B cell (primary cell): Measurements from ENCODE around the gene EPHA2. TPM values are rescaled to one million over a fixed set of nuclear protein-coding genes. Genes with fewer than 3 reads are reported as not detected.

Experiments used
- ATAC-seq: fragments of 200-7000 bp; cut with Tn5 transposase; one replicate; pipeline ENCODE4 v1.10.0; 2021; ENCODE audit warnings: low read depth, mild to moderate bottlenecking, moderate number of reproducible peaks, moderate library complexity
- CTCF ChIA-PET: fragments of 350-600 bp; sonication (Branson Sonifier 250); formaldehyde crosslinking; loops from one replicate; lab custom pipeline; 2021; ENCODE audit warnings: antibody characterized with exemption, inconsistent platforms; lab: Charles Lee
- POLR2A ChIA-PET: fragments of 350-600 bp; sonication (Branson Sonifier 250); formaldehyde crosslinking; loops from one replicate; lab custom pipeline; 2021; ENCODE audit warnings: antibody characterized with exemption; lab: Charles Lee
- DNase-seq: peaks from one replicate; pipeline ENCODE4 v3.0.0; 2013
- H2AFZ ChIP-seq: 2 replicates; pipeline ENCODE4 v1.6.1; 2012; ENCODE audit warnings: mild to moderate bottlenecking, low read depth, low read length; ENCODE audit not compliant: insufficient read depth, poor library complexity, severe bottlenecking
- H3K27ac ChIP-seq, 2 donors: 1 replicate in 1 of 2; 2 replicates in 1 of 2; pipeline ENCODE4 v1.5.1; 2012 to 2013; ENCODE audit warnings: low read length in 2 of 2, mild to moderate bottlenecking in 2 of 2, moderate library complexity in 1 of 2
- H3K27me3 ChIP-seq, 4 experiments: fragments of 200-600 bp in 1 of 4; sonication (generic) in 1 of 4; replicated peaks in 1 of 4; 1 replicate in 2 of 4; 2 replicates in 2 of 4; pipeline versions ENCODE4 v1.6.1 to v1.7.0; 2013 to 2016; ENCODE audit warnings: low read length in 3 of 4, mild to moderate bottlenecking in 2 of 4, mixed read lengths in 1 of 4, moderate library complexity in 1 of 4; ENCODE audit not compliant: insufficient read depth in 4 of 4, control insufficient read depth in 3 of 4; ENCODE audit errors: control extremely low read depth in 1 of 4
- H3K36me3 ChIP-seq, 2 experiments: replicated peaks in 1 of 2; 1 replicate in 1 of 2; 2 replicates in 1 of 2; pipeline versions ENCODE4 v1.6.1 to v1.7.1; 2013; ENCODE audit warnings: low read length in 1 of 2; ENCODE audit not compliant: insufficient read depth in 2 of 2, control insufficient read depth in 1 of 2; ENCODE audit errors: control extremely low read depth in 1 of 2, extremely low read depth in 1 of 2
- H3K4me1 ChIP-seq, 2 donors: fragments of 200-600 bp in 1 of 2; sonication (generic) in 1 of 2; 1 replicate in 1 of 2; 2 replicates in 1 of 2; pipeline versions ENCODE4 v1.5.1 to v1.6.1; 2013 to 2017; ENCODE audit warnings: low read length in 2 of 2; ENCODE audit not compliant: control insufficient read depth in 2 of 2, insufficient read depth in 2 of 2
- H3K4me2 ChIP-seq: replicated peaks from 2 replicates; pipeline ENCODE3; 2012; ENCODE audit warnings: mild to moderate bottlenecking, low read depth, low read length; ENCODE audit not compliant: poor library complexity, severe bottlenecking
- H3K4me3 ChIP-seq, 5 experiments: fragments of 200-600 bp in 1 of 5; sonication (generic) in 1 of 5; 1 replicate in 3 of 5; 2 replicates in 2 of 5; pipeline versions ENCODE4 v1.5.1 to v1.7.0; 2011 to 2016; ENCODE audit warnings: low read length in 4 of 5, mild to moderate bottlenecking in 4 of 5, low read depth in 2 of 5, control low read depth in 1 of 5, moderate library complexity in 1 of 5; ENCODE audit not compliant: insufficient read depth in 1 of 5; ENCODE audit errors: control extremely low read depth in 1 of 5, extremely low read depth in 1 of 5
- H3K79me2 ChIP-seq: fragments of 200-600 bp; sonication (generic); one replicate; pipeline ENCODE4 v1.6.0; 2016; ENCODE audit warnings: low read length; ENCODE audit not compliant: control insufficient read depth, insufficient read depth
- H3K9ac ChIP-seq: fragments of 200-600 bp; sonication (generic); 2 replicates; pipeline ENCODE4 v1.6.1; 2017; ENCODE audit warnings: mild to moderate bottlenecking, low read length, moderate library complexity
- H3K9me3 ChIP-seq, 3 donors: one replicate each; pipeline versions ENCODE4 v1.6.1 to v1.7.1; 2013; ENCODE audit warnings: low read length in 2 of 3; ENCODE audit not compliant: control insufficient read depth in 2 of 3, insufficient read depth in 1 of 3; ENCODE audit errors: control extremely low read depth in 1 of 3
- H4K20me1 ChIP-seq: 2 replicates; pipeline ENCODE4 v1.6.0; 2012; ENCODE audit warnings: mild to moderate bottlenecking, low read length; ENCODE audit not compliant: insufficient read depth, control insufficient read depth, poor library complexity, severe bottlenecking
- H3K27ac Mint-ChIP-seq: one replicate; pipeline ENCODE4 v1.8.0; 2021; ENCODE audit warnings: mixed read lengths
- H3K27me3 Mint-ChIP-seq: one replicate; pipeline ENCODE4 v1.8.0; 2021; ENCODE audit warnings: mixed read lengths
- H3K4me1 Mint-ChIP-seq: one replicate; pipeline ENCODE4 v1.8.0; 2021; ENCODE audit warnings: mixed read lengths
- H3K4me3 Mint-ChIP-seq: one replicate; pipeline ENCODE4 v1.8.0; 2021; ENCODE audit warnings: mixed read lengths
- H3K9me3 Mint-ChIP-seq: one replicate; pipeline ENCODE4 v1.8.0; 2022; ENCODE audit warnings: mixed read lengths; ENCODE audit not compliant: insufficient read depth
- EZH2 ChIP-seq: IDR thresholded peaks from 2 replicates; pipeline ENCODE4 v1.6.1; 2012; ENCODE audit warnings: borderline replicate concordance, low read depth, mild to moderate bottlenecking, moderate library complexity, low read length; ENCODE audit not compliant: insufficient read depth, poor library complexity, severe bottlenecking
- WGBS: methylation state at CpG from one replicate; pipeline ENCODE4 v1.1.5; 2013; ENCODE audit warnings: missing lambda C conversion rate; ENCODE audit not compliant: insufficient coverage; 5-methylcytosine and 5-hydroxymethylcytosine counted together
- intact Hi-C: fragments of 100-400 bp; cut with micrococcal nuclease; formaldehyde crosslinking; loops from one replicate; pipeline ENCODE4 v1.10.0; 2022
- polyA plus RNA-seq: library from polyadenylated mRNA; depleted of rRNA; stranded (reverse); fragments of >200 nt; gene quantifications from 2 replicates; pipeline ENCODE4 v1.2.3, GENCODE V29; 2012
- total RNA-seq, 2 donors: library from RNA; stranded (reverse); fragments of 120-200 nt in 1 of 2; gene quantifications; 1 replicate in 1 of 2; 2 replicates in 1 of 2; pipeline versions ENCODE4 v1.2.3 to v1.2.4, GENCODE V29; 2013 to 2022
- TF ChIP-seq, protein P1 (sequence below): fragments of 200-600 bp; IDR thresholded peaks from one replicate; pipeline ENCODE4 v1.8.0; 2022; ENCODE audit warnings: antibody characterized with exemption, mild to moderate bottlenecking

The EPHA2 gene
- total and polyA plus RNA-seq, 2 donors (not counting 1 experiment from before 2014, with no cell fraction given), result 0.12 TPM; not detected in 1

DNA sequence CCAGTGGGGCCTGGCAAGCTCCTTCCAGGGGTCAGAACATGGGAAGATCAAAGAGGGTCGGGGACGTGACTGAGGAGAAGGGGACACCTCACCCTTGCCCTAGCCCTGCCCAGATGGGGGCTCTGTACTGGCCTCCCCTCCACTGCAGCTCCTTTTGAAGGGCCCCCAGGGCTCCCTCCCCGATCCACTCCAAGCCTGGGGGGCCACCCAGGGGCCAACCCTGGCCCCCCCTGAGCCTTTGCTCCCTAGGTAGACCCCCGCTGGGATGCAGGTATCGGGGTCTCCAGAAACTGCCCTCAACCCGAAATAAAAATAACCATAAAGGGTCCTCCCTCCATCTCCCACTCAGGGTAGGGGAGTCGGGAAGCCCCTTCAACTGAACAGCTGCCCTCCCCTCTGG is 45.0 kb downstream of the EPHA2 start:
- ChIA-PET POLR2A (no interaction called here), CTCF (no interaction called here)
- Mint-ChIP-seq H3K4me1 (no peaks in the 10 kb centered on the region), H3K27ac (no peak overlapping the region), H3K27me3 (peaks cover 35% of the 10 kb centered on the region), H3K9me3 (peaks cover 4% of the 10 kb centered on the region), H3K4me3 (no peak overlapping the region)
- 90% methylated on average over 7 of the region's 7 CpGs for WGBS
- Histone ChIP-seq H2AFZ (no peak overlapping the region), H3K9ac (no peak overlapping the region), H3K36me3 (no peaks in the 10 kb centered on the region), H3K4me2 (no peak overlapping the region), H3K9me3 (peaks cover 0 to 25% (median 15%) of the 10 kb centered on the region in 3 donors), H3K79me2 (no peaks in the 10 kb centered on the region), H4K20me1 (no peaks in the 10 kb centered on the region), H3K27ac (no peak overlapping the region), H3K4me1 (no peaks in the 10 kb centered on the region), H3K27me3 (peaks cover 0 to 28% (median 7%) of the 10 kb centered on the region in 4 experiments), H3K4me3 (no peak overlapping the region)
- no peak for ATAC-seq
- no peak for TF ChIP-seq EZH2
- TF ChIP-seq, protein P1, sequence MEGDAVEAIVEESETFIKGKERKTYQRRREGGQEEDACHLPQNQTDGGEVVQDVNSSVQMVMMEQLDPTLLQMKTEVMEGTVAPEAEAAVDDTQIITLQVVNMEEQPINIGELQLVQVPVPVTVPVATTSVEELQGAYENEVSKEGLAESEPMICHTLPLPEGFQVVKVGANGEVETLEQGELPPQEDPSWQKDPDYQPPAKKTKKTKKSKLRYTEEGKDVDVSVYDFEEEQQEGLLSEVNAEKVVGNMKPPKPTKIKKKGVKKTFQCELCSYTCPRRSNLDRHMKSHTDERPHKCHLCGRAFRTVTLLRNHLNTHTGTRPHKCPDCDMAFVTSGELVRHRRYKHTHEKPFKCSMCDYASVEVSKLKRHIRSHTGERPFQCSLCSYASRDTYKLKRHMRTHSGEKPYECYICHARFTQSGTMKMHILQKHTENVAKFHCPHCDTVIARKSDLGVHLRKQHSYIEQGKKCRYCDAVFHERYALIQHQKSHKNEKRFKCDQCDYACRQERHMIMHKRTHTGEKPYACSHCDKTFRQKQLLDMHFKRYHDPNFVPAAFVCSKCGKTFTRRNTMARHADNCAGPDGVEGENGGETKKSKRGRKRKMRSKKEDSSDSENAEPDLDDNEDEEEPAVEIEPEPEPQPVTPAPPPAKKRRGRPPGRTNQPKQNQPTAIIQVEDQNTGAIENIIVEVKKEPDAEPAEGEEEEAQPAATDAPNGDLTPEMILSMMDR, result no peak
- intact Hi-C loops, result no loop called here
- DNase-seq, result no peak

DNA sequence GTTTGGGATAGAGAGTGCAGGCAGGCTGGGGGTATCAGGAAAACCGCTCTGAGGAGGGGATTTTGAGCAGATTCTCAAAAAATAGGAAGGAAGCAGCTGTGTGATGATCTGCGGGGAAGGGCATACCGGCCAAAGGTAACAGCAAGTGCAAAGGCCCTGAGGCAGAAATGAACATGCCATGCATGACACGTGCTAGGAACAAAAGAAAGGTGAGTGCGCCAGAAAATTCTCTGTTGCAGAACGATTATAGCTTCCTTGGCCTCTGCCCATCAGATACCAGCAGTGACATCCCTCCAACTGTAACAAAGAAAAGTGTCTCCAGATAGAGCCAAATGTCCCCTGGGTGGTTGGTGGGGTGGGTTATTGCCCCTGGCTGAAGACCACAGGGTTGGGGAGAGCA is 45.4 kb downstream of the EPHA2 start:
- no peak for ATAC-seq
- Histone ChIP-seq H3K4me1 (no peaks in the 10 kb centered on the region), H3K4me3 (no peak overlapping the region), H3K36me3 (no peaks in the 10 kb centered on the region), H2AFZ (no peak overlapping the region), H4K20me1 (no peaks in the 10 kb centered on the region), H3K4me2 (no peak overlapping the region), H3K9ac (no peak overlapping the region), H3K27me3 (peaks cover 0 to 28% (median 8%) of the 10 kb centered on the region in 4 experiments), H3K9me3 (peaks cover 0 to 25% (median 15%) of the 10 kb centered on the region in 3 donors), H3K79me2 (no peaks in the 10 kb centered on the region), H3K27ac (no peak overlapping the region)
- ChIA-PET POLR2A (no interaction called here), CTCF (no interaction called here)
- 96% methylated on average over 4 of the region's 6 CpGs for WGBS
- Mint-ChIP-seq H3K27me3 (peaks cover 37% of the 10 kb centered on the region), H3K4me3 (no peak overlapping the region), H3K9me3 (peaks cover 4% of the 10 kb centered on the region), H3K27ac (no peak overlapping the region), H3K4me1 (no peaks in the 10 kb centered on the region)
- no peak for TF ChIP-seq EZH2
- TF ChIP-seq, protein P1, result no peak
- intact Hi-C loops, result no loop called here
- no peak for DNase-seq
